ENCODE data around the gene CTRB1. TPM values are rescaled to one million over a fixed set of nuclear protein-coding genes. Genes with fewer than 3 reads are reported as not detected.
A peak's percentile ranks its signal among the peaks of the same experiment; 100 is the strongest.

CTRB1 gene
- polyA plus RNA-seq, 2 of the 4 experiments (the other 2 are of a cell fraction): not detected

GRCh38 chr16:75172578-75172977, 46.2 kb upstream of the CTRB1 start:
- ATAC-seq (no peak), DNase-seq (ENCODE audit: low read depth in 1 of 2, low spot score in 1 of 2) (no peak), FAIRE-seq (no peak)
- H3K4me1 ChIP-seq: no peaks in the 10 kb centered on the region
- H3K9me3 ChIP-seq: peaks cover 97% of the 10 kb centered on the region
- H3K27ac ChIP-seq: no peak overlapping the region
- 77% methylated on average over 4 of the region's 4 CpGs for WGBS (ENCODE audit: missing lambda C conversion rate)
- no peak overlapping the region for H3K4me2 ChIP-seq
- ChIA-PET POLR2A (no interaction called here), CTCF (interaction anchor here (1.5 kb wide), 1 partner anchor 13 kb away, joined by 3 read pairs; no protein-coding TSS in a partner anchor)
- peak; percentile 63 for TF ChIP-seq MAFK (IDR thresholded peaks at IDR 0.05; ENCODE audit: partially characterized antibody)
- no peak for TF ChIP-seq RNF2 (IDR thresholded peaks at IDR 0.05; ENCODE audit: borderline replicate concordance, low read depth)
- no peak for TF ChIP-seq HEYL (CRISPR knock-in tag; IDR thresholded peaks at IDR 0.05)
- TF ChIP-seq JUNB (IDR thresholded peaks at IDR 0.05): no peak
- TF ChIP-seq ZSCAN20 (CRISPR knock-in tag; IDR thresholded peaks at IDR 0.05): no peak
- no peak overlapping the region for H3K4me3 ChIP-seq

- no peak for TF ChIP-seq HEYL (CRISPR knock-in tag; IDR thresholded peaks at IDR 0.05)
- no peak for TF ChIP-seq FOSB (CRISPR knock-in tag; IDR thresholded peaks at IDR 0.05)
- no peak for TF ChIP-seq KDM1A (IDR thresholded peaks at IDR 0.05; ENCODE audit: low read depth)
- TF ChIP-seq RARB (CRISPR knock-in tag; IDR thresholded peaks at IDR 0.05): no peak
- no peak for TF ChIP-seq RCOR1 (IDR thresholded peaks at IDR 0.05; ENCODE audit: low read depth, low read length)
- TF ChIP-seq PHF8 (IDR thresholded peaks at IDR 0.05; ENCODE audit: borderline replicate concordance, low read depth): no peak
- TF ChIP-seq BHLHE40 (IDR thresholded peaks at IDR 0.05; ENCODE audit: low read depth, low read length): no peak
- peaks cover 87% of the 10 kb centered on the region for H3K9me3 ChIP-seq
- ChIA-PET CTCF (interaction anchor here (1.4 to 2.0 kb wide), 3 partner anchors 15 to 24 kb away, joined by 4 to 5 read pairs (median 5); no protein-coding TSS in a partner anchor), POLR2A (no interaction called here)
- H3K4me1 ChIP-seq: no peaks in the 10 kb centered on the region
- no peak overlapping the region for H3K4me2 ChIP-seq
- 50% methylated on average over 3 of the region's 3 CpGs for WGBS (ENCODE audit: missing lambda C conversion rate)
- DNase-seq (ENCODE audit: low read depth in 1 of 2, low spot score in 1 of 2): no peak
- no peak for FAIRE-seq
- ATAC-seq: no peak
- no peak overlapping the region for H3K27ac ChIP-seq
- no peak overlapping the region for H3K4me3 ChIP-seq
Observed at GRCh38 chr16:75175074-75175473, 43.7 kb upstream of the CTRB1 start.

- Histone ChIP-seq H3K9me3 (peaks cover 84% of the 10 kb centered on the region), H3K4me2 (no peak overlapping the region), H3K27ac (no peak overlapping the region), H3K4me3 (no peak overlapping the region), H3K4me1 (no peaks in the 10 kb centered on the region)
- no peak for DNase-seq (ENCODE audit: low read depth in 1 of 2, low spot score in 1 of 2)
- ATAC-seq: no peak
- POLR2A ChIA-PET: no interaction called here
- FAIRE-seq: no peak
- TF ChIP-seq REST (IDR thresholded peaks at IDR 0.05) (no peak), EP300 (IDR thresholded peaks at IDR 0.05) (no peak), EHF (CRISPR knock-in tag; IDR thresholded peaks at IDR 0.05) (no peak), EHMT2 (IDR thresholded peaks at IDR 0.05; ENCODE audit: low read depth) (no peak), CTCF (IDR thresholded peaks at IDR 0.05) (no peak)
- WGBS (ENCODE audit: missing lambda C conversion rate): 65% methylated on average over 2 of the region's 2 CpGs
- CTCF ChIA-PET: interaction anchor here (1.0 to 1.5 kb wide), 2 partner anchors 22 to 179 kb away, joined by 4 read pairs; partner anchors contain the start of gene ZNRF1
Observed at GRCh38 chr16:75176926-75177325, 41.9 kb upstream of the CTRB1 start.

Measured in A549 (cell line).